ENCODE results near the gene ST8SIA3. TPM values are rescaled to one million over a fixed set of nuclear protein-coding genes. Genes with fewer than 3 reads are reported as not detected.

Gene ST8SIA3
- total RNA-seq, 2 experiments from 2014 or later, result not detected

- Mint-ChIP-seq H3K36me3 (ENCODE audit: low read depth) (no peaks in the 10 kb centered on the region), H3K4me3 (no peak overlapping the region), H3K4me1 (ENCODE audit: low read depth) (no peaks in the 10 kb centered on the region), H3K27me3 (peaks cover 12% of the 10 kb centered on the region), H3K27ac (no peak overlapping the region), H3K9me3 (no peaks in the 10 kb centered on the region)
- CTCF ChIA-PET, result no interaction called here
- ATAC-seq, result no peak
- no peak for TF ChIP-seq CTCF (IDR thresholded peaks at IDR 0.05)
- DNase-seq, result no peak
- intact Hi-C loops (cut with micrococcal nuclease), result no loop called here
- POLR2A ChIA-PET, result no interaction called here
Measured at GRCh38 chr18:57362714-57363113, 10.4 kb downstream of the ST8SIA3 start.

GRCh38 chr18:57364460-57364859, 12.1 kb downstream of the ST8SIA3 start:
- Mint-ChIP-seq H3K4me1 (ENCODE audit: low read depth) (no peaks in the 10 kb centered on the region), H3K36me3 (ENCODE audit: low read depth) (no peaks in the 10 kb centered on the region), H3K27ac (no peak overlapping the region), H3K9me3 (no peaks in the 10 kb centered on the region), H3K27me3 (peaks cover 13% of the 10 kb centered on the region), H3K4me3 (no peak overlapping the region)
- ATAC-seq, result no peak
- intact Hi-C loops (cut with micrococcal nuclease), result no loop called here
- TF ChIP-seq CTCF (IDR thresholded peaks at IDR 0.05), result no peak
- no peak for DNase-seq
- ChIA-PET POLR2A (no interaction called here), CTCF (no interaction called here)

GRCh38 chr18:57366528-57367081, 14.2 kb downstream of the ST8SIA3 start:
- POLR2A ChIA-PET, result no interaction called here
- CTCF ChIA-PET, result no interaction called here
- Mint-ChIP-seq H3K27me3 (peaks cover 11% of the 10 kb centered on the region), H3K4me3 (no peak overlapping the region), H3K27ac (no peak overlapping the region), H3K36me3 (ENCODE audit: low read depth) (no peaks in the 10 kb centered on the region), H3K4me1 (ENCODE audit: low read depth) (no peaks in the 10 kb centered on the region), H3K9me3 (no peaks in the 10 kb centered on the region)
- intact Hi-C loops (cut with micrococcal nuclease), result no loop called here
- no peak for TF ChIP-seq CTCF (IDR thresholded peaks at IDR 0.05)
- ATAC-seq, result no peak
- DNase-seq, result no peak

GRCh38 chr18:57372444-57372843, 20.1 kb downstream of the ST8SIA3 start:
- no peak for TF ChIP-seq CTCF (IDR thresholded peaks at IDR 0.05)
- Mint-ChIP-seq H3K4me3 (no peak overlapping the region), H3K27ac (no peak overlapping the region), H3K9me3 (no peaks in the 10 kb centered on the region), H3K36me3 (ENCODE audit: low read depth) (no peaks in the 10 kb centered on the region), H3K4me1 (ENCODE audit: low read depth) (no peaks in the 10 kb centered on the region), H3K27me3 (peaks cover 6% of the 10 kb centered on the region)
- no peak for DNase-seq
- ChIA-PET POLR2A (no interaction called here), CTCF (no interaction called here)
- intact Hi-C loops (cut with micrococcal nuclease), result no loop called here
- ATAC-seq, result no peak

GRCh38 chr18:57373017-57373416, 20.7 kb downstream of the ST8SIA3 start:
- POLR2A ChIA-PET, result no interaction called here
- Mint-ChIP-seq H3K4me3 (no peak overlapping the region), H3K9me3 (no peaks in the 10 kb centered on the region), H3K36me3 (ENCODE audit: low read depth) (no peaks in the 10 kb centered on the region), H3K27ac (no peak overlapping the region), H3K4me1 (ENCODE audit: low read depth) (no peaks in the 10 kb centered on the region), H3K27me3 (peaks cover 8% of the 10 kb centered on the region)
- CTCF ChIA-PET, result no interaction called here
- DNase-seq (no peak), ATAC-seq (no peak)
- no peak for TF ChIP-seq CTCF (IDR thresholded peaks at IDR 0.05)
- intact Hi-C loops (cut with micrococcal nuclease), result no loop called here
